G401.6 (cell line): ENCODE results near the gene ACTR5.
"Not testable (repeated sequence)": the region's sequence is repeated elsewhere in the genome, so short reads cannot be mapped to it uniquely, and the experiment has no call there.

Source experiments
- FAIRE-seq: peaks from 2 replicates; lab custom pipeline; 2012; peaks lifted over from hg19 to GRCh38; lab: Jason Lieb, UNC

ACTR5 gene

DNA sequence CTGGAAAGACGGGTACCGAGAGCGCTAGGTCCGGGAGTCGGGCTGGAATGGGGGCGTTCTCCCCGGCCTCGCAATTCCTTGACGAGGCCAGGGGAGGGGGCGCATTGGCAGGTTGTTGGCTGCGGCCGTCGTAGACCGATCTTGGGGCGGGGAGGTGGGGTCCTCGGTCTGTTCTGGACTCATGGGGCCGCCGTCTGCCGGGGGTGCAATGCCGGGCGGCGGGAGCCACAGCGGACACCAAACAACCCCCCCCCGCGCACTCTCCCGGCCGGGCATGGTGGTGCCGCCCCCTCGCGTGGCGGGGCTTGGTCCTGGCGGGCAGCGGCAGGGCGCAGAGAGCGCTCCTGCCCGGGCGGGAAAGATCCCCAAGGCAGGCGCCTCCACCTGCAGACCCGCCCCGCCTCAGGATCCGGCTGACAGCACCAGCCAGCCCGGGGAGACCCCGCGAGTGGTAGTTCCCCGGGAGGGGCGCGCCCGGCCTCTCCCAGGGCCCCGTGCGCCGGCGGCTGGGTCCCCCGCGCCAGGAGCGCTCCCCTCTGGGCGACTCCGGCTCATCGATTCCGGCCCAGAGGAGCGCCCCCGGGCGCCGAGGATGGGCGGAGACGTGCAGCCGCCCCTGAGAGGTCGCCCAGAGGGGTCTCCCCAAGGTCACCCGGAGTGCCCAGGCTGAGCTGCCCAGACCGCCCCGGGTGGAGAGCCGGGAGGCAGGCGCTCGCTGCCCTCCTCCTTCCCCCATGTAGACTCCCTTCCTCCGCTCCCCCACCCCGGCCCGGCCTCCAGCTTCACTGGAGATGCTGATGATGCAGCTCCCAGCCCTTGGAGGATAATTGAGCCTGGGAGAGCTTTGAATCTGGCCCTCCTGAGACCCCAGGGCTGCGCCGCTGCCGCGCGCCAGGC, 57.9 kb downstream of the ACTR5 start:
- no peak for FAIRE-seq

DNA sequence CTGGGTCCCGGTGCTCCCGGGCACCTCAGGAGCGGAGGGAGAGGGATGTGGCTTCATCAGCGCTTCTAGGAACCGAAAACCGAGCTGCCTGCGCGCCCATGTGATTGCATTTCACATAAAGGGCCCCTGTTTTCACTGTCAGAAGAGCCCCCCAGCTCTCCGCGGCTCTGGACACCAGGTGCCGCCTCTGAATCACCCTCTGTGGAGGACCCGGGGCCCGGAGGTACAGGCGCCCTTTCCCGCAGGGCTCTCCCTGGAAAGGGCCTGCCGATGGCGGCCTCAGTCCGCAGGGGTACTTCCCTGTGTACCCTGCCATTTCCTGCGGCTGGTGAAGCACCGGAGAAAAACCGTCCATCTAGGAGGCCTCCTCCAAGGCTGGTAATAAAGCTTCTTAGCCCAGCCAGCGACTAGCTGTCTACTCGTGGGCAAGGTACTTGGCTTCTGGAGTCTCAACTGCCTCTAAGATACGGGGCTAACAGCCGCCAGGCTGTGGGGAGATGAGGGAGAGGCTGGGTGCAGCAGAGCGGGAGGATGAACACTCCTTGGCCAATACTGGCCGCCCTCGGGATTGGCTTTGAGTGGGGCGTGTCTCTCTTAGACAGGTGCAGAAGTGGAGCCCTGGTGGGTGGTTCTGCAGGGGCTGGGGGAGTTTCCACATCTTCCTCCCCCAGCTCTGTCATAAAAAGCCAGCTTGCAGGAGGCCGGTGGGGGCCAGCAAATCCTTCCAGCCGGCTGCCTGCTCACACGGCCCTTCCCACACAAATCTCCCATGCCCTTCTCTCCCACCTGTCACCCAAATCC, 58.8 kb downstream of the ACTR5 start:
- no peak for FAIRE-seq

DNA sequence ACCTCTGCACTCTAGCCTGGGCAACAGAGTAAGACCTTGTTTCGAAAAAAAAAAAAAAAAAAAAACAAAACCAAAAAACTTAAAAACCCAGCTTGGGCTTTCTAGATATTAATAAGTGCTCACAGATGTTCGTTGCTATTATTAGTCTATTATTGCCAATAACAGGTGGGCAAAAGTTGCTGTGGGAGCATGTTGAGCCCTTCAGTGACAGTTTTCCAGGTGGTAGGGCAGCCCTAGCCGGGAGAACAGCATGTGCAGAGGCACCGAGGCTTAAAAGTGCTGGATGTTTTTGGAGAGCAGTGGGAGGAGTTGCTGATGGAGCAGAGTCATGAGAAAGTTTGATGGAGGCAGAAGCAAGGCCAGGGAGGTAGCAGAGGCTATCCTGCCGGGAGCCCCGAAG, 61.7 kb downstream of the ACTR5 start:
- FAIRE-seq: no peak

DNA sequence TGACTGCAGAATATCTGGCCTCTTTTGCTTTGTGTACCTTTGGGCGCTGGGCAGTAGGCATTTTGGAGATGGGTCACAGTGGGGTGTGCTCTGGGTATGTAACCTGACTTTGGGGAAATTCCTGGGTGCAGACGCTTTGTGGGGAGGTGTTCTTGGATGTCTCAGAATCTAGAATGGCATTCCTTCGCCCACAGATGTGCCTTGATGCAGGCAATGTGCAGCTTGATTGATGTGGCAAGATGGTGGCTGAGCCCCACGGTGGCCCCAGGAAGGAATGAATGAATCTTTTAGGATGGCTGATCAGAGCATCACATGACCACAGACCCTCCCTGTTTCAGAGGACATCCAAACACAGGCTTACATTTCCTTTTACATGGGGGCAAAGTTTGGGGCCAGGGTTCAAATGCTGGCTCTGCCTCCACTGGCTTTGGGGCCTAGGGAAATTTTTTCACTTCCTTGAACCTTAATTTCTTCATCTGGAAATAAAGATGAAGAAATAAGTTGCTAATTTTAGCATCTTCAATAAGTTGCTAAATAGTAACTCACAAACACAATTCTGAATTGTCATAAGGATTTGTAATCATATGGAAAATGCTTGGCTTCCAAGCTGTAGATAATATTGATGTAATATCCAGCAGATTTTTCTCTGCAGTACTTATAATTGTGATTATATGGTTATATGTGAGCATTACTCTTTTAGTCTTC, 62.8 kb downstream of the ACTR5 start:
- no peak for FAIRE-seq

DNA sequence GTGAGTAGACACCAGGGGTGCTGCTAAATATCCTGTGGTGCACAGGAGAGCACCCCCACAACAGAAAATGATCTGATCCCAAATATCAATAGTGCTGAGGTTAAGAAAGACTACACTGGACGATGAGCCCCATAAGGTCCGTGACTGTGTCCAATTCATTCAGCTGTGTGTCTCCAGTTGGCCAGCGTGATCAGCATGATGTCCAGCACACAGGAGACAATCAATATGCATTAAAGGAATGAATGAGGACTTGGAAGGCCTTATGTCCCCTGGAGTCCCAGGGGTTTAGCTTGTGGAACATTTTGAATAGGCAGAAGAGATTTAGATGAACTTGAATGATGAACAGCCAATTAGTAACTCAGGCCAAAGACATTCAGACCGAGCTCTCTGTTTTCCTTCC, 63.5 kb downstream of the ACTR5 start:
- FAIRE-seq: no peak

DNA sequence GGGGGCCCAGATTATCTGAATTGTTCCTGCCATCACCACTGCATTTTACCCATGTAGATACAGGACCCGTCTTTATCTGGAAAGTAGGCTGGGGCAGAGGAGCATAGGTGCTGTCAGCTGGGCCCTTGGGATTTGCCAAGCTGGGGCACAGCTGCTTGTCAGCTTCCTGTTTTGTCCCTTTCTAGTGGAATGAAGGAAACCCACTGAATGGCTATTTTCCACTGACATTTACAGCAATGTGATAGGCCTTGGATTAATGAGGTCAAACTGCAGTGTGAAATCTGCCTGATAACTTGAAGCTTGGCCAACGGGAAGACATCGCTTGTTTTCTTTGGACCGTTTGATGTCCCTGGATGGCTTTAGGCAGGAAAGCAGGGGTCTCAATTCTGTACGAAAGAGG, 63.9 kb downstream of the ACTR5 start:
- no peak for FAIRE-seq

DNA sequence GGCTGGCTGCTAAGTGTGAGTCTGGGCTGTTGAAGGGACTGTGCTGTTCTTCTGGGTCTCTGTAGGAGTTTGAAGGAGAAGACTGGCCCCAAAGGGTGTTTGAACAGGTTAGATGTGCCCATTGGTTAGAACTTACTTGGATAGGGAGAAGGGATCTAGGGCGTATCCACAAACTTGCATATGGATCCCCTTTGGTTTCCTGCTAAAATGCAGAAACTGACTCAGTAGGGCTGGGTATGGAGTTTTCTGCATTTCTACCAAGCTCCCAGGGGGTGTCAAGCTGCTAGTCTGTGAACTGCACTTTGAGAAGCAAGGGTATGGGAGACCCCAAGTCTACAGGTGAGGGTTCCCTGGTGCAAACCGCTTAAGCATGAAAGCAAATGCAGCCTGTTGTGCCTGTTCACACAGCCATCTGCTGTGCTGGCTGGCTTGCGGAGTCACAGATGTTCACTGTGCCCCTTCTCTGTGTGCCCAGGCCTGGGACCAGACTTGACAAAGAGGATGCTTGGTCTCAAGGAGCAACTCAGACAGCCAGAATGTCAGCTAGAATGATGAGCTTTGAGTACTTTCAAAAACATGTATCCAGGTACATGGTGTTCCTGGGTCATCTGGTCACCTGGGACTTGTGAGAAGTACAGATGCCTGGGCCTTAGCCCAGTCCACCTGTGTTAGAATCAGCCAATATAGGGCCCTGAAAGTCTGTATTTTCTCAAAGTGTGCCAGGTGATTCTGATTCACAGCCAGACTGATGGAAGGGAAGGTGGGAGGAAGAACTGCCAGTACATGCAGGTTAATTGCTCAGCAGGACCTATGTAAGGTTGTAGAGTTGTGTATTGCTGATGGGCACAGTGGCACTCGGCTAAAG, 64.7 kb downstream of the ACTR5 start:
- FAIRE-seq: no peak

DNA sequence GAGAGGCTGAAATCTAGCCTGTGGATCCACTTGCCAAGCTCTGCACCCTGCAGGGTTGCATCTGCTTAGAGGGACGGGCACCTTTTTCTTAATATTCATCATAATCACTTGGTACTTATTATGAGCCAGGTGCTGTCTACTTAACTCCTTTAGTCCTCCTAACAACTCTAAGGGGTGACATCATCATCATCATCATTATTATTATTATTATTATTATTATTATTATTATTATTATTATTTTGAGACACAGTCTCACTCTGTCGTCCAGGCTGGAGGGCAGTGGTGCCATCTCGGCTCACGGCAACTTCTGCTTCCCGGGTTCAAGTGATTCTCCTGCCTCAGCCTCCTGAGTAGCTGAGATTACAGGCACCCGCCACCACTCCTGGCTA, 65.3 kb downstream of the ACTR5 start:
- FAIRE-seq: not testable (repeated sequence)

DNA sequence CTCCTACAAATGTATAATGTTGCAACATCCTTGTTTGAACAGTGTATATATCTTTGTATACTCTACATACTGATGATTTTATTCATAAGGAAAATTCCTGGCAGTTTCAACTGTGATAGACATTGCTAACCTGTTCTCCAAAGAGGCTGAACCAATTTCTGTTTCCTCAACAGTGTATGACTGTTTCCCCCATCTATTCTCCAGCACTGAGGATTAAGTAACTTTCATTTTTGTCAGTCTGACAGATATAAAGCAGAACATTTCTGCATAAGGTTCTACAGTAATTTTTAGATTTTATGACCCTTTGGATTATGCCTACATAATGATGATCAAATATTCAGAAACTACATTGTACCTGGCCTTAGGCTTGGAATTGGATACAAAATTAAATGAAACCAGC, 67.2 kb downstream of the ACTR5 start:
- no peak for FAIRE-seq

DNA sequence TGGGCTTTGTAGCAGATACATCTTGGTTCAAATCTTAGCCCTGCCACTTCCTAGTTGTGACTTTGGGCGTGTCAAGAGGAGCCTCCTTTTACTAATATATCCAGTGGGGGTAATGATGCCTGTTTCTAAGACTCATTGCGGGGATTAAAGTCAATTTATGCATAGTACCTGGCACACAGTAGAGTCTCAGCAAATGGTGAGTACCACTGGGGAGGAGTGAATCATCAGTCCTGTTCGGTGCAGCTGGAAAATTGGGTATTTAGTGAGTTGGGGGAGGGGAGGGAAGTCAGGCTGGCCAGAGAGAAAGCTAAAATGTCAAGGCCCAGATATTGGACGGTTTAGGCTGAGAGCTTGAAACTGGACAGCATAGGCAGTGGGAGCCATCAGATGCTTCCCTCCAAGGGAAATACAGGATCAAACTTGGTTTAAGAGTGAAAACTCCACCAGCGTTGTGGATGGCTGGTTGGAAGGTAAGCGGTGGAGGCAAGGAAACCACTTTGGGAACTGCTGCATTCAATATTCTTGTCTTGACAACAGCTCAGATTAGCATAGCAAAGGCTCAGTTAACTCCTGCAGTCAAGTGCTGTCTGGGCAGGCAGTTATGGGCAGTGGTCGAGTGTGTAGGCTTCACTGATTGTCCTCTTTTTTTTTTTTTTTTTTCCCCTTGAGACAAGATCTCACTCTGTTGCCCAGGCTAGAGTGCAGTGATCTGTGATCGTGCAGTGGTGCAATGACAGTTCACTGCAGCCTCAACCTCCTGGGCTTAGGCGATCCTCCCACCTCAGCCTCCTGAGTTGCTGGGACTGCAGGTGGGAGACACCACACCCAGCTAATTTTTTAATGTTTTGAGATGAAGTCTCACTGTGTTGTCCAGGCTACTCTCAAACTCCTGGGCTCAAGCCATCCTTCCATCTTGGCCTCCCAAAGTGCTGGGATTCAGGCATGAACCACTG, 70.1 kb downstream of the ACTR5 start:
- no peak for FAIRE-seq
